ENCODE measurements around the gene MTFR1L. TPM values are rescaled to one million over a fixed set of nuclear protein-coding genes. Genes with fewer than 3 reads are reported as not detected.

The MTFR1L gene
- total RNA-seq, 1 donor from 2014 or later, result 48.1 TPM

DNA sequence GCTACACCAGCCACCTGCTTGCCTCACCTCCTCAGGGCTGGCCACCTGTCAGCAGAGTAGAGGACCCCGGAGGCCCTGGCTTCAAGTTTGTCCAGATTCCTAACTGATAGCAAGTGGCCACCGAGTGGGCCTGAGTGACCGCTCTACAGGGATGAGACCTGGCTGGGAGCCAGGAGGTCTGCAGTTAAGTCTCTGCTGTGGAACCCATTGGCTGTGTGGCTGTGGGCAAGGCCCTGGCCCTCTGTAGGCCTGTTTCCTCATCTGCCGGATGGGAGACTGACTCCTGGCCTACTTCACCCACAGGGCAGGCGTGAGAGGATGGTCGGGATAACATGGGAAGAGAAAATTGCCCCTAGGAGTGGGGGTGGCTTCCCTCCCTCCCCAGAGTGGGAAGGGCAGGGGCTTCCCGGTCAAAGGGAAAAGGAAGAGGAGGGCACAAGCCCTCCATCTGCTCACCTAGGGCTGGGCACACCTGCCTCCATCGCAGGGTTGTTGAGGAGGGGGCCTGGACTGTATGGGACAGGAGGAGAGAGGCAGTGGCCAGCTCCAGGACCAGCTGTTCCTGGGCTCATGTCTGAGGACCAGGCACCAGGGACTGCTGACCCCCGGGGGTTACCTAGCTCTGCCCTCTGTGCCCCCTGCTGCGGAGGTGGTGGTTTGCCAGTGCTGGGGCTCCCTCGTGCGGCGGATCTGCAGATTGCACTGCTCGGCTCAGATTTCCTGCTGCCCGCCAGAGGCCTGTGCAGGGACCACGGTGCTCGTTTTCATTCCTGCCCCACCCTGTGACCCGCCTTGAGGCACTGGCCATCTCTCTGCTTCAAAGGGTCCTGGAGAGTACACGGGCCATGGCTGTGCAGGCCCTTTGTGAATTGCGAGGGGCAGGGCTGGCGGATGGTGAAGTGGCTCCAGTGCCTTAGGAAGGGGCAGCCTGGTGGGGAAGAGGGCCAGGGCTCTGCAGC lies 9.1 kb upstream of the MTFR1L start:
- Mint-ChIP-seq H3K27ac (ENCODE audit: unreplicated experiment) (no peak overlapping the region), H3K4me3 (ENCODE audit: unreplicated experiment) (no peak overlapping the region), H3K4me1 (ENCODE audit: unreplicated experiment) (peaks cover 6% of the 10 kb centered on the region), H3K27me3 (ENCODE audit: unreplicated experiment) (no peaks in the 10 kb centered on the region), H3K36me3 (ENCODE audit: low read depth, unreplicated experiment) (peaks cover 30% of the 10 kb centered on the region), H3K9me3 (ENCODE audit: unreplicated experiment) (no peaks in the 10 kb centered on the region)
- TF ChIP-seq, protein P1, sequence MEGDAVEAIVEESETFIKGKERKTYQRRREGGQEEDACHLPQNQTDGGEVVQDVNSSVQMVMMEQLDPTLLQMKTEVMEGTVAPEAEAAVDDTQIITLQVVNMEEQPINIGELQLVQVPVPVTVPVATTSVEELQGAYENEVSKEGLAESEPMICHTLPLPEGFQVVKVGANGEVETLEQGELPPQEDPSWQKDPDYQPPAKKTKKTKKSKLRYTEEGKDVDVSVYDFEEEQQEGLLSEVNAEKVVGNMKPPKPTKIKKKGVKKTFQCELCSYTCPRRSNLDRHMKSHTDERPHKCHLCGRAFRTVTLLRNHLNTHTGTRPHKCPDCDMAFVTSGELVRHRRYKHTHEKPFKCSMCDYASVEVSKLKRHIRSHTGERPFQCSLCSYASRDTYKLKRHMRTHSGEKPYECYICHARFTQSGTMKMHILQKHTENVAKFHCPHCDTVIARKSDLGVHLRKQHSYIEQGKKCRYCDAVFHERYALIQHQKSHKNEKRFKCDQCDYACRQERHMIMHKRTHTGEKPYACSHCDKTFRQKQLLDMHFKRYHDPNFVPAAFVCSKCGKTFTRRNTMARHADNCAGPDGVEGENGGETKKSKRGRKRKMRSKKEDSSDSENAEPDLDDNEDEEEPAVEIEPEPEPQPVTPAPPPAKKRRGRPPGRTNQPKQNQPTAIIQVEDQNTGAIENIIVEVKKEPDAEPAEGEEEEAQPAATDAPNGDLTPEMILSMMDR (IDR thresholded peaks at IDR 0.05; ENCODE audit: unreplicated experiment), result peak; percentile 81
- DNase-seq (ENCODE audit: low spot score), result peak; percentile 87

DNA sequence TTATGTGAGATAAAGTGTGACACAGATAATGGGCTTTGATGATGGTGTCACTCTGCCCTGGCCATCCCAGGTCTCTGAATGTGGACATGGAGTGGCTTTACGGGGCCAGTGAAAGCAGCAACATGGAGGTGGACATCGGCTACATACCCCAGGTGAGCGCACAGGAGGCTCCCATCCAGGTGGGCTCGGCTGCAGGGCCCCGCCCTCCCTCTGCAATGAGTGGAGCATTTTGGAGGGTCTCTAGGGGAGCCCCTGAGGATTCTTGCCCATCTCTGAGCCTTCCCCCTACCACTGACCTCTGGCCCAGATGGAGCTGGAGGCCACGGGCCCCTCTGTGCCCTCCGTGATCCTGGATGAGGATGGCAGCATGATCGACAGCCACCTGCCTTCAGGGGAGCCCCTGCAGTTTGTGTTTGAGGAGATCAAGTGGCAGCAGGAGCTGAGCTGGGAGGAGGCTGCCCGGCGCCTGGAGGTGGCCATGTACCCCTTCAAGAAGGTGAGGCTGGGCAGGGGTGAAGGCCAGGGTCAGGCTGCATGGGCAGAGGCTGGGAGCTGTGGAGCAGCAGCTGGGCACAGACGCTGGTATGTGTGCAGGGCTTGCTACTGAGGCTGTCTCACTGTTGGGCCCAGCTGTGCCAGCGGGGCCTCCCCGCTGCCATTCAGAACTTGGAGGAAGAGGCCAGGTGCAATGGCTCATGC lies 8.2 kb upstream of the MTFR1L start:
- DNase-seq (ENCODE audit: low spot score), result no peak
- TF ChIP-seq, protein P1 (IDR thresholded peaks at IDR 0.05; ENCODE audit: unreplicated experiment), result no peak
- H3K9me3 Mint-ChIP-seq (ENCODE audit: unreplicated experiment), result no peaks in the 10 kb centered on the region
- no peak overlapping the region for H3K4me3 Mint-ChIP-seq (ENCODE audit: unreplicated experiment)
- H3K4me1 Mint-ChIP-seq (ENCODE audit: unreplicated experiment), result no peaks in the 10 kb centered on the region
- peaks cover 23% of the 10 kb centered on the region for H3K36me3 Mint-ChIP-seq (ENCODE audit: low read depth, unreplicated experiment)
- peaks cover 1% of the 10 kb centered on the region for H3K27me3 Mint-ChIP-seq (ENCODE audit: unreplicated experiment)
- no peak overlapping the region for H3K27ac Mint-ChIP-seq (ENCODE audit: unreplicated experiment)

- TF ChIP-seq, protein P1 (IDR thresholded peaks at IDR 0.05; ENCODE audit: unreplicated experiment), result no peak
- peaks cover 7% of the 10 kb centered on the region for H3K27me3 Mint-ChIP-seq (ENCODE audit: unreplicated experiment)
- H3K36me3 Mint-ChIP-seq (ENCODE audit: low read depth, unreplicated experiment), result peaks cover 22% of the 10 kb centered on the region
- no peak overlapping the region for H3K27ac Mint-ChIP-seq (ENCODE audit: unreplicated experiment)
- peaks cover 9% of the 10 kb centered on the region for H3K4me1 Mint-ChIP-seq (ENCODE audit: unreplicated experiment)
- H3K4me3 Mint-ChIP-seq (ENCODE audit: unreplicated experiment), result peak overlapping the region; percentile 22
- H3K9me3 Mint-ChIP-seq (ENCODE audit: unreplicated experiment), result no peaks in the 10 kb centered on the region
- no peak for DNase-seq (ENCODE audit: low spot score)
Observed at GRCh38 chr1:25813071-25813733, 6.6 kb upstream of the MTFR1L start.

GRCh38 chr1:25813734-25814471 lies 5.9 kb upstream of the MTFR1L start:
- TF ChIP-seq, protein P1 (IDR thresholded peaks at IDR 0.05; ENCODE audit: unreplicated experiment), result no peak
- peaks cover 12% of the 10 kb centered on the region for H3K27me3 Mint-ChIP-seq (ENCODE audit: unreplicated experiment)
- no peaks in the 10 kb centered on the region for H3K9me3 Mint-ChIP-seq (ENCODE audit: unreplicated experiment)
- no peak overlapping the region for H3K4me3 Mint-ChIP-seq (ENCODE audit: unreplicated experiment)
- no peak overlapping the region for H3K27ac Mint-ChIP-seq (ENCODE audit: unreplicated experiment)
- DNase-seq (ENCODE audit: low spot score), result no peak
- H3K36me3 Mint-ChIP-seq (ENCODE audit: low read depth, unreplicated experiment), result peaks cover 29% of the 10 kb centered on the region
- H3K4me1 Mint-ChIP-seq (ENCODE audit: unreplicated experiment), result peaks cover 16% of the 10 kb centered on the region

Measured in endothelial cell (in vitro differentiated cells).